SK-N-SH (cell line): Measurements from ENCODE around the gene BOD1L1. TPM values are rescaled to one million over a fixed set of nuclear protein-coding genes. Genes with fewer than 3 reads are reported as not detected.
A peak's percentile ranks its signal among the peaks of the same experiment; 100 is the strongest.

Experiments
- CTCF ChIA-PET: fragments of 300-600, 350-600 bp; formaldehyde crosslinking; extraction: SDS; loops from one replicate; lab custom pipeline; 2021; lab: Yijun Ruan, JAX
- POLR2A ChIA-PET: fragments of 350-600 bp; sonication (Branson Sonifier 250); formaldehyde crosslinking; extraction: SDS; loops from one replicate; lab custom pipeline; 2020; ENCODE audit warnings: antibody characterized with exemption, inconsistent platforms; lab: Yijun Ruan, JAX
- DNase-seq: peaks from one replicate; pipeline ENCODE4 v3.0.0; 2012
- H2AFZ ChIP-seq: fragments of 200-600 bp; sonication (generic); 2 replicates; pipeline ENCODE4 v1.8.1; 2016; ENCODE audit warnings: antibody characterized with exemption, mild to moderate bottlenecking, low read depth
- H3F3A ChIP-seq: fragments of 200-600 bp; sonication (generic); replicated peaks from 2 replicates; pipeline ENCODE3; 2016; ENCODE audit warnings: antibody characterized with exemption, mild to moderate bottlenecking; ENCODE audit not compliant: insufficient read depth
- H3K27ac ChIP-seq, 2 experiments: fragments of 200-500 bp in 1 of 2; fragments of 200-600 bp in 1 of 2; sonication (Bioruptor generic) in 1 of 2; sonication (generic), shearing (Covaris generic) in 1 of 2; 2 replicates each; pipeline versions ENCODE4 v1.5.1 to v1.6.1; 2014 to 2016; ENCODE audit warnings: low read depth in 2 of 2, inconsistent platforms in 1 of 2, low read length in 1 of 2, mild to moderate bottlenecking in 1 of 2, mixed read lengths in 1 of 2
- H3K27me3 ChIP-seq: fragments of 200-600 bp; sonication (generic), shearing (Covaris generic); 2 replicates; pipeline ENCODE4 v1.6.1; 2016; ENCODE audit warnings: mixed run types; ENCODE audit not compliant: insufficient read depth
- H3K36me3 ChIP-seq, 2 experiments: fragments of 200-500 bp in 1 of 2; fragments of 200-600 bp in 1 of 2; sonication (Bioruptor generic) in 1 of 2; sonication (generic) in 1 of 2; replicated peaks in 1 of 2; 2 replicates each; pipeline versions ENCODE3 to v1.5.1; 2014 to 2016; ENCODE audit warnings: low read length in 1 of 2, mild to moderate bottlenecking in 1 of 2; ENCODE audit not compliant: insufficient read depth in 2 of 2, control insufficient read depth in 1 of 2
- H3K4me1 ChIP-seq, 2 experiments: fragments of 200-500 bp in 1 of 2; fragments of 200-600 bp in 1 of 2; sonication (Bioruptor generic) in 1 of 2; sonication (generic), shearing (Covaris generic) in 1 of 2; 2 replicates each; pipeline versions ENCODE4 v1.5.1 to v1.6.1; 2014 to 2016; ENCODE audit warnings: low read depth in 1 of 2, low read length in 1 of 2, mixed run types in 1 of 2; ENCODE audit not compliant: insufficient read depth in 2 of 2, control insufficient read depth in 1 of 2
- H3K4me2 ChIP-seq: fragments of 200-600 bp; sonication (generic), shearing (Covaris generic); 2 replicates; pipeline ENCODE4 v1.6.1; 2017; ENCODE audit warnings: mixed run types
- H3K4me3 ChIP-seq, 2 experiments: fragments of 200-500 bp in 1 of 2; fragments of 200-600 bp in 1 of 2; sonication (Bioruptor generic) in 1 of 2; sonication (generic), shearing (Covaris generic) in 1 of 2; 2 replicates each; pipeline versions ENCODE4 v1.5.1 to v1.8.1; 2014 to 2016; ENCODE audit warnings: low read depth in 2 of 2, inconsistent platforms in 1 of 2, low read length in 1 of 2, mild to moderate bottlenecking in 1 of 2, mixed read lengths in 1 of 2, moderate library complexity in 1 of 2
- H3K79me2 ChIP-seq: fragments of 200-600 bp; sonication (generic); 2 replicates; pipeline ENCODE4 v1.8.1; 2017; ENCODE audit warnings: mild to moderate bottlenecking; ENCODE audit not compliant: insufficient read depth
- H3K9ac ChIP-seq: fragments of 200-600 bp; sonication (generic); 2 replicates; pipeline ENCODE4 v1.6.1; 2017; ENCODE audit warnings: mixed run types
- H3K9me2 ChIP-seq: fragments of 200-600 bp; sonication (generic); 2 replicates; pipeline ENCODE4 v1.6.1; 2017; ENCODE audit warnings: mixed run types
- H3K9me3 ChIP-seq: fragments of 200-600 bp; sonication (generic); 2 replicates; pipeline ENCODE4 v1.6.1; 2017; ENCODE audit warnings: mixed run types, mild to moderate bottlenecking, moderate library complexity
- H4K20me1 ChIP-seq: fragments of 200-600 bp; sonication (generic); 2 replicates; pipeline ENCODE4 v1.6.1; 2017; ENCODE audit warnings: mild to moderate bottlenecking, mixed run types; ENCODE audit not compliant: insufficient read depth
- CHD2 ChIP-seq: fragments of 150-350 bp; IDR thresholded peaks from 2 replicates; pipeline ENCODE4 v1.6.1; 2018; ENCODE audit warnings: low read length; ENCODE audit not compliant: partially characterized antibody
- CTCF ChIP-seq: fragments of 200-600 bp; sonication (generic); IDR thresholded peaks from 2 replicates; pipeline ENCODE4 v1.6.1; 2017; ENCODE audit warnings: antibody characterized with exemption, mild to moderate bottlenecking, moderate library complexity
- ELF1 ChIP-seq: IDR thresholded peaks from 2 replicates; pipeline ENCODE4 v1.4.0; 2012
- EZH2phosphoT487 ChIP-seq: fragments of 200-600 bp; sonication (generic); IDR thresholded peaks from 2 replicates; pipeline ENCODE4 v1.6.1; 2017; ENCODE audit warnings: low read depth, mixed run types, mild to moderate bottlenecking, antibody characterized with exemption, moderate library complexity, borderline replicate concordance
- FOSL2 ChIP-seq: IDR thresholded peaks from 2 replicates; pipeline ENCODE4 v1.4.0; 2012; ENCODE audit warnings: low read depth, mild to moderate bottlenecking, moderate library complexity, borderline replicate concordance
- GABPA ChIP-seq: IDR thresholded peaks from 2 replicates; pipeline ENCODE4 v1.4.0; 2012; ENCODE audit warnings: low read depth, mild to moderate bottlenecking
- GATA2 ChIP-seq: sonication (generic); formaldehyde crosslinking; IDR thresholded peaks from 2 replicates; pipeline ENCODE4 v1.5.0; 2020; ENCODE audit warnings: mild to moderate bottlenecking, missing genetic modification reagents
- IRF3 ChIP-seq: fragments of 150-350 bp; IDR thresholded peaks from 2 replicates; pipeline ENCODE4 v1.6.1; 2016; ENCODE audit warnings: mild to moderate bottlenecking, low read depth, low read length
- MAX ChIP-seq: IDR thresholded peaks from 2 replicates; pipeline ENCODE4 v1.4.0; 2012; ENCODE audit warnings: low read depth
- MXI1 ChIP-seq: IDR thresholded peaks from 2 replicates; pipeline ENCODE4 v1.6.1; 2012; ENCODE audit warnings: mild to moderate bottlenecking, low read depth, low read length, improper control_type of control experiment
- NFIC ChIP-seq: IDR thresholded peaks from 2 replicates; pipeline ENCODE4 v1.4.0; 2012; ENCODE audit warnings: borderline replicate concordance
- RAD21 ChIP-seq: IDR thresholded peaks from 2 replicates; pipeline ENCODE4 v1.6.1; 2012; ENCODE audit warnings: mild to moderate bottlenecking, low read length
- RCOR1 ChIP-seq: fragments of 150-350 bp; IDR thresholded peaks from 2 replicates; pipeline ENCODE4 v1.6.1; 2017; ENCODE audit warnings: antibody characterized with exemption, low read length
- RFX5 ChIP-seq: IDR thresholded peaks from 2 replicates; pipeline ENCODE4 v1.6.1; 2012; ENCODE audit warnings: mild to moderate bottlenecking, improper control_type of control experiment, low read length
- RXRA ChIP-seq: IDR thresholded peaks from 2 replicates; pipeline ENCODE4 v1.4.0; 2012; ENCODE audit warnings: low read depth, mild to moderate bottlenecking, borderline replicate concordance
- TAF1 ChIP-seq: IDR thresholded peaks from 2 replicates; pipeline ENCODE4 v1.6.1; 2012; ENCODE audit warnings: low read depth, mild to moderate bottlenecking, low read length, moderate library complexity, borderline replicate concordance
- TEAD4 ChIP-seq: IDR thresholded peaks from 2 replicates; pipeline ENCODE4 v1.4.0; 2012; ENCODE audit warnings: mild to moderate bottlenecking, borderline replicate concordance; ENCODE audit not compliant: insufficient read depth
- USF1 ChIP-seq: IDR thresholded peaks from 2 replicates; pipeline ENCODE4 v1.4.0; 2012; ENCODE audit warnings: low read depth, borderline replicate concordance
- WGBS: methylation state at CpG from one replicate; pipeline ENCODE4 v1.1.6; 2017; ENCODE audit warnings: low lambda C conversion rate; 5-methylcytosine and 5-hydroxymethylcytosine counted together
- polyA plus RNA-seq, 3 experiments: library from polyadenylated mRNA; depleted of rRNA; stranded (reverse); fragments of >200 nt; gene quantifications; 2 replicates each; pipeline ENCODE4 v1.2.3, GENCODE V29; 2012

The BOD1L1 gene
- polyA plus RNA-seq, 1 of the 3 experiments (the other 2 are of a cell fraction): 12.5 TPM

GRCh38 chr4:13535708-13536361, 91.7 kb downstream of the BOD1L1 start:
- Histone ChIP-seq H3K27me3 (peaks cover 92% of the 10 kb centered on the region), H3K4me1 (no peaks in the 10 kb centered on the region), H3F3A (peaks cover 3% of the 10 kb centered on the region), H3K36me3 (no peaks in the 10 kb centered on the region), H3K27ac (no peak overlapping the region), H3K4me2 (peak overlapping the region; percentile 65; the same call in 1 of the 2 replicates), H3K9me2 (no peaks in the 10 kb centered on the region), H2AFZ (no peak overlapping the region), H3K9ac (no peak overlapping the region), H3K79me2 (no peaks in the 10 kb centered on the region), H3K9me3 (no peaks in the 10 kb centered on the region), H3K4me3 (no peak overlapping the region), H4K20me1 (no peaks in the 10 kb centered on the region)
- POLR2A ChIA-PET: no interaction called here
- CTCF ChIA-PET: interaction anchor here (0.7 to 1.2 kb wide), 2 partner anchors 11 to 357 kb away, joined by 3 read pairs; no protein-coding TSS in a partner anchor
- no peak for TF ChIP-seq RXRA
- no peak for TF ChIP-seq RAD21
- TF ChIP-seq NFIC: no peak
- no peak for TF ChIP-seq CHD2
- DNase-seq: peak; percentile 52
- 5% methylated on average over 33 of the region's 39 CpGs for WGBS

GRCh38 chr4:13535118-13535517, 92.4 kb downstream of the BOD1L1 start:
- ChIA-PET POLR2A (no interaction called here), CTCF (interaction anchor here (0.7 to 1.3 kb wide), 2 partner anchors 20 to 356 kb away, joined by 3 read pairs; no protein-coding TSS in a partner anchor)
- H3K4me3 ChIP-seq: no peak overlapping the region
- TF ChIP-seq NFIC: no peak
- TF ChIP-seq TAF1: no peak
- no peak for TF ChIP-seq CHD2
- no peak for TF ChIP-seq EZH2phosphoT487
- no peak for TF ChIP-seq CTCF
- no peak for TF ChIP-seq RFX5
- no peak for TF ChIP-seq USF1
- TF ChIP-seq TEAD4: no peak
- TF ChIP-seq RAD21: no peak
- no peak for TF ChIP-seq GABPA
- TF ChIP-seq MXI1: no peak
- no peak for TF ChIP-seq RCOR1
- no peak for TF ChIP-seq FOSL2
- no peak for TF ChIP-seq ELF1
- no peak for TF ChIP-seq RXRA
- no peak for TF ChIP-seq MAX
- TF ChIP-seq IRF3: no peak
- TF ChIP-seq GATA2 (CRISPR knock-in tag): no peak
- WGBS: 12% methylated on average over 18 of the region's 18 CpGs
- H4K20me1 ChIP-seq: no peaks in the 10 kb centered on the region
- DNase-seq: peak; percentile 15
- H3K27ac ChIP-seq: no peak overlapping the region
- H3K4me2 ChIP-seq: no peak overlapping the region
- H3K36me3 ChIP-seq: no peaks in the 10 kb centered on the region
- H3K27me3 ChIP-seq: peaks cover 92% of the 10 kb centered on the region
- no peaks in the 10 kb centered on the region for H3K79me2 ChIP-seq
- no peak overlapping the region for H3K9ac ChIP-seq
- no peaks in the 10 kb centered on the region for H3K4me1 ChIP-seq
- H3K9me3 ChIP-seq: no peaks in the 10 kb centered on the region
- no peak overlapping the region for H2AFZ ChIP-seq
- H3F3A ChIP-seq: peaks cover 3% of the 10 kb centered on the region
- no peaks in the 10 kb centered on the region for H3K9me2 ChIP-seq
